ENCODE measurements around the gene VWA7. TPM values are rescaled to one million over a fixed set of nuclear protein-coding genes. Genes with fewer than 3 reads are reported as not detected.

Gene VWA7
- total and polyA plus RNA-seq, 9 donors: 0.71 to 2.1 (median 1.6) TPM

- Histone ChIP-seq H3K27me3 (ENCODE audit: control insufficient read depth, insufficient read depth, low read length) (no peaks in the 10 kb centered on the region), H3K36me3 (ENCODE audit: control insufficient read depth, insufficient read depth, low read length) (peaks cover 38% of the 10 kb centered on the region), H3K4me1 (ENCODE audit: control insufficient read depth, insufficient read depth, low read length) (peaks cover 18% of the 10 kb centered on the region), H3K9me3 (replicated peaks; ENCODE audit: control insufficient read depth, low read depth, low read length) (no peaks in the 10 kb centered on the region), H3K4me3 (ENCODE audit: low read length) (no peak overlapping the region), H3K27ac (ENCODE audit: low read length) (no peak overlapping the region)
- 23% methylated on average over 4 of the region's 12 CpGs for WGBS (ENCODE audit: insufficient coverage)
- DNase-seq: peak; percentile 68
These were observed 14.4 kb upstream of the VWA7 start for GRCh38 chr6:31791324-31792089.

- H3K4me3 ChIP-seq (ENCODE audit: low read length): no peak overlapping the region
- no peak overlapping the region for H3K27ac ChIP-seq (ENCODE audit: low read length)
- peaks cover 71% of the 10 kb centered on the region for H3K36me3 ChIP-seq (ENCODE audit: control insufficient read depth, insufficient read depth, low read length)
- no peak for DNase-seq
- WGBS (ENCODE audit: insufficient coverage): 96% methylated on average over 3 of the region's 11 CpGs
- H3K27me3 ChIP-seq (ENCODE audit: control insufficient read depth, insufficient read depth, low read length): no peaks in the 10 kb centered on the region
- H3K9me3 ChIP-seq (replicated peaks; ENCODE audit: control insufficient read depth, low read depth, low read length): no peaks in the 10 kb centered on the region
- H3K4me1 ChIP-seq (ENCODE audit: control insufficient read depth, insufficient read depth, low read length): no peaks in the 10 kb centered on the region
These were observed 8.3 kb upstream of the VWA7 start for GRCh38 chr6:31785475-31785874.

- H3K27me3 ChIP-seq (ENCODE audit: control insufficient read depth, insufficient read depth, low read length): no peaks in the 10 kb centered on the region
These were observed 7.2 kb upstream of the VWA7 start for GRCh38 chr6:31784098-31784925.

GRCh38 chr6:31782126-31782855 lies 5.2 kb upstream of the VWA7 start:
- Histone ChIP-seq H3K27me3 (ENCODE audit: control insufficient read depth, insufficient read depth, low read length) (no peaks in the 10 kb centered on the region), H3K36me3 (ENCODE audit: control insufficient read depth, insufficient read depth, low read length) (peaks cover 89% of the 10 kb centered on the region), H3K4me1 (ENCODE audit: control insufficient read depth, insufficient read depth, low read length) (peaks cover 4% of the 10 kb centered on the region), H3K4me3 (ENCODE audit: low read length) (no peak overlapping the region), H3K9me3 (replicated peaks; ENCODE audit: control insufficient read depth, low read depth, low read length) (no peaks in the 10 kb centered on the region), H3K27ac (ENCODE audit: low read length) (no peak overlapping the region)
- WGBS (ENCODE audit: insufficient coverage): 88% methylated on average over 30 of the region's 32 CpGs
- no peak for DNase-seq

More at GRCh38 chr6:31784098-31784925, 7.2 kb upstream of the VWA7 start:
- Histone ChIP-seq H3K27ac (ENCODE audit: low read length) (no peak overlapping the region), H3K4me1 (ENCODE audit: control insufficient read depth, insufficient read depth, low read length) (no peaks in the 10 kb centered on the region), H3K36me3 (ENCODE audit: control insufficient read depth, insufficient read depth, low read length) (peaks cover 73% of the 10 kb centered on the region), H3K9me3 (replicated peaks; ENCODE audit: control insufficient read depth, low read depth, low read length) (no peaks in the 10 kb centered on the region), H3K4me3 (ENCODE audit: low read length) (no peak overlapping the region)
- 91% methylated on average over 13 of the region's 15 CpGs for WGBS (ENCODE audit: insufficient coverage)
- DNase-seq: no peak

GRCh38 chr6:31781244-31782125 lies 4.4 kb upstream of the VWA7 start:
- H3K4me3 ChIP-seq (ENCODE audit: low read length): no peak overlapping the region
- no peak overlapping the region for H3K27ac ChIP-seq (ENCODE audit: low read length)
- peaks cover 86% of the 10 kb centered on the region for H3K36me3 ChIP-seq (ENCODE audit: control insufficient read depth, insufficient read depth, low read length)
- peaks cover 12% of the 10 kb centered on the region for H3K4me1 ChIP-seq (ENCODE audit: control insufficient read depth, insufficient read depth, low read length)
- 93% methylated on average over 20 of the region's 23 CpGs for WGBS (ENCODE audit: insufficient coverage)
- H3K9me3 ChIP-seq (replicated peaks; ENCODE audit: control insufficient read depth, low read depth, low read length): no peaks in the 10 kb centered on the region
- DNase-seq: no peak
- no peaks in the 10 kb centered on the region for H3K27me3 ChIP-seq (ENCODE audit: control insufficient read depth, insufficient read depth, low read length)

- H3K9me3 ChIP-seq (replicated peaks; ENCODE audit: control insufficient read depth, low read depth, low read length): no peaks in the 10 kb centered on the region
- 86% methylated on average over 14 of the region's 20 CpGs for WGBS (ENCODE audit: insufficient coverage)
- no peak overlapping the region for H3K27ac ChIP-seq (ENCODE audit: low read length)
- no peak overlapping the region for H3K4me3 ChIP-seq (ENCODE audit: low read length)
- DNase-seq: no peak
- H3K4me1 ChIP-seq (ENCODE audit: control insufficient read depth, insufficient read depth, low read length): peaks cover 12% of the 10 kb centered on the region
- H3K27me3 ChIP-seq (ENCODE audit: control insufficient read depth, insufficient read depth, low read length): no peaks in the 10 kb centered on the region
- peaks cover 80% of the 10 kb centered on the region for H3K36me3 ChIP-seq (ENCODE audit: control insufficient read depth, insufficient read depth, low read length)
These were observed 3.5 kb upstream of the VWA7 start for GRCh38 chr6:31780507-31781243.

- H3K27ac ChIP-seq (ENCODE audit: low read length): no peak overlapping the region
- DNase-seq: no peak
- peaks cover 73% of the 10 kb centered on the region for H3K36me3 ChIP-seq (ENCODE audit: control insufficient read depth, insufficient read depth, low read length)
- WGBS (ENCODE audit: insufficient coverage): 88% methylated on average over 3 of the region's 10 CpGs
- H3K4me1 ChIP-seq (ENCODE audit: control insufficient read depth, insufficient read depth, low read length): peaks cover 12% of the 10 kb centered on the region
- no peaks in the 10 kb centered on the region for H3K27me3 ChIP-seq (ENCODE audit: control insufficient read depth, insufficient read depth, low read length)
- H3K9me3 ChIP-seq (replicated peaks; ENCODE audit: control insufficient read depth, low read depth, low read length): no peaks in the 10 kb centered on the region
- no peak overlapping the region for H3K4me3 ChIP-seq (ENCODE audit: low read length)
These were observed 2.8 kb upstream of the VWA7 start for GRCh38 chr6:31779908-31780307.

- DNase-seq: no peak
- H3K27ac ChIP-seq (ENCODE audit: low read length): no peak overlapping the region
- no peak overlapping the region for H3K4me3 ChIP-seq (ENCODE audit: low read length)
- H3K4me1 ChIP-seq (ENCODE audit: control insufficient read depth, insufficient read depth, low read length): peaks cover 12% of the 10 kb centered on the region
- WGBS (ENCODE audit: insufficient coverage): 91% methylated on average over 31 of the region's 43 CpGs
- H3K9me3 ChIP-seq (replicated peaks; ENCODE audit: control insufficient read depth, low read depth, low read length): no peaks in the 10 kb centered on the region
- H3K27me3 ChIP-seq (ENCODE audit: control insufficient read depth, insufficient read depth, low read length): no peaks in the 10 kb centered on the region
- peaks cover 67% of the 10 kb centered on the region for H3K36me3 ChIP-seq (ENCODE audit: control insufficient read depth, insufficient read depth, low read length)
These were observed 2.1 kb upstream of the VWA7 start for GRCh38 chr6:31778999-31779885.
